Rectal smooth muscle tissue (tissue), 1 donor: Measurements from ENCODE around the gene ANO6.
"Not testable (repeated sequence)": the region's sequence is repeated elsewhere in the genome, so short reads cannot be mapped to it uniquely, and the experiment has no call there.

Experiments used
- H3K27ac ChIP-seq: one replicate; pipeline ENCODE4 v1.7.0; 2013; ENCODE audit warnings: low read depth, low read length, inconsistent platforms
- H3K27me3 ChIP-seq: one replicate; pipeline ENCODE4 v1.7.0; 2013; ENCODE audit warnings: low read length; ENCODE audit not compliant: control insufficient read depth, insufficient read depth
- H3K36me3 ChIP-seq: one replicate; pipeline ENCODE4 v1.7.0; 2013; ENCODE audit warnings: low read length; ENCODE audit not compliant: control insufficient read depth, insufficient read depth
- H3K4me1 ChIP-seq: one replicate; pipeline ENCODE4 v1.7.0; 2013; ENCODE audit warnings: low read length; ENCODE audit not compliant: control insufficient read depth, insufficient read depth
- H3K4me3 ChIP-seq: one replicate; pipeline ENCODE4 v1.7.0; 2013; ENCODE audit warnings: low read length
- H3K9ac ChIP-seq: one replicate; pipeline ENCODE4 v1.7.0; 2013; ENCODE audit warnings: low read length

ANO6 gene

DNA sequence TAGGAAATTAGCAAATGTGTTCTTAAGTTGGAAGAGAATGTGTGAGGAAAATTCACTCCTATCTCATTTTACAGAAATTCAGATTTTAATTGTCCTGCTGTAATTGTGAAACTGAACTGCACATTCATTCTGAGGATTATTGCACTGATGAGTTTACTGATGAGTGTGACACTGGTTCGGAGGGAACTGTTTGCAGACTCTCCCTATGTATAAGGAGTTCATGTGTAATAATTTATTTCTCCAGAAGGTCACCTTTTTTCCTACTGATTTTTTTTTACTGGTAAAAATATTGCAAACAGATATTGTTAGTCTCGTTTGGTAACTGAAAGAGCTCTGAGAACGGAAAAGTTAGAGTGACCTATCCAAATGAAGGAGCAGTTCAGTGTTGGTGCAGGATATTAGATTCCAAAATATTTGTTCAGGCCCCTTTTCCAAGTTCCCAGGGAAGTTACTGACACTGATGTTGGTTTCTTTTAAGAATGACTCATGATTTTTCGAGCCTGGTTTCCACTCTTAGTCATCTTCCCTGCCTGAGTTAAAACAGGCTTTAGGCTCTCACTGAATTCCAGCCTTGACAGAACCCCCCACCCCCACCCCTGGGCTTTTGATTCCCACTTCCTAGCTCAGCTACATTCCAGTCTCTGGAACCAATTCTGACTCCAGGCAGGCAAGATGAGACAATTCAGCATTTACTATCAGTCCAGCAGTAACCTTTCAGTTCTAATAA is 18.4 kb downstream of the ANO6 start:
- Histone ChIP-seq H3K27me3 (no peaks in the 10 kb centered on the region), H3K9ac (no peak overlapping the region), H3K27ac (peak overlapping the region; percentile 78), H3K36me3 (no peaks in the 10 kb centered on the region), H3K4me3 (no peak overlapping the region), H3K4me1 (peaks cover 46% of the 10 kb centered on the region)

DNA sequence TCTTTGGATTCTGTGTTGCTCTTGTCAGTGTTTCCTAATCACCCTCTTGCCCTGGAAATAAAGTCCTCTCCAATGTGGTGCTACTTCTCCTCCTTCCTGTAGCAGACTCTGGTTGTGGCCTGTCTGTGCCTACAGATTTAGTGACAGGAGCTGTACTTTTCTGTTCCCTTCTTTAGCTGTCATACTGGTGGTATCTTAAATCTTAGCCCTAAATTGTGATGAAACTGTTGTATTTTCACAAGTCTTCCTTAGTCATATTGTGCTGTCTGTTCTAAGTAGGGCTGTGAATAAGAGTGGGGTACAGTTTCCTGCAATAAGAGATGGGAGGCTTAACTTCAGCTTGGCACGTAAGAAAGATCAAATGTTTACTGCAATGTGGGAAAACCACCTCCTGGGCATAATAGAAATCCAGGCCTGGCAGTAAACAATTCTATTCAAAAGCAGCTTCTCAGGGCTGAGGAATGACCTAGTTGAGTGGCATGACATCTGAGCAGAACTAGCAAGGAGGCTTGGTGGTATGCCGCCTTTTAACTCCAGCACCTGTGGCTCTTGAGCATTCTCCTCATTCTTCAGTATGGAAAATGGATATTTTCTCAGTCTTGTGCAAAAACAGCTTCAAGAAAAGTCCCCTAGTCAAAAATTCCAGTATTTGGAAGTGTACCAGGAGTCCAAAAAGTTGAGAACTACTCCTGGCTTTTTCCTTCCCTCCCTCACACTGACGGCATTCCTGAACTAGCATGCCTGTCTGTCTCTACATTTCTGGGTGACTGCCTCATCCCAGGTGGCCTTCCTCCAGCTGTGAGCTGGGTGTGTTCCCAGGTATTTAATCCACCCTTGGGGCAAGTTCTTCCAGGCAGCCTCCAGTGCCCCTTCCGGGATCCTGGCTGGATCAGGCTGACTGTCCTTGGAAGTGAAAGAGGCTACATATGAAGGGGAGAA is 19.5 kb downstream of the ANO6 start:
- Histone ChIP-seq H3K4me3 (no peak overlapping the region), H3K27me3 (no peaks in the 10 kb centered on the region), H3K4me1 (peaks cover 46% of the 10 kb centered on the region), H3K9ac (no peak overlapping the region), H3K36me3 (no peaks in the 10 kb centered on the region), H3K27ac (peak overlapping the region; percentile 78)

DNA sequence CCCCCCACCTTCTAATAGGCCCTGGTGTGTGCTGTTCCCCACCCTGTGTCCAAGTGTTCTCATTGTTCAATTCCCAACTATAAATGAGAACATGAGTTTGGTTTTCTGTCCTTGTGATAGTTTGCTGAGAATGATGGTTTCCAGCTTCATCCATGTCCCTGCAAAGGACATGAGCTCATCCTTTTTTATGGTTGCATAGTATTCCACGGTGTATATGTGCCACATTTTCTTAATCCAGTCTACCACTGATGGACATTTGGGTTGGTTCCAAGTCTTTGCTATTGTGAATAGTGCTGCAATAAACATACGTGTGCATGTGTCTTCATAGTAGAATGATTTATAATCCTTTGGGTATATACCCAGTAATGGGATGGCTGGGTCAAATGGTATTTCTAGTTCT is 20.5 kb downstream of the ANO6 start:
- not testable (repeated sequence) for H3K4me3 ChIP-seq, H3K27me3 ChIP-seq, H3K36me3 ChIP-seq, H3K9ac ChIP-seq
- Histone ChIP-seq H3K27ac (peak overlapping the region; percentile 78), H3K4me1 (peaks cover 44% of the 10 kb centered on the region)

DNA sequence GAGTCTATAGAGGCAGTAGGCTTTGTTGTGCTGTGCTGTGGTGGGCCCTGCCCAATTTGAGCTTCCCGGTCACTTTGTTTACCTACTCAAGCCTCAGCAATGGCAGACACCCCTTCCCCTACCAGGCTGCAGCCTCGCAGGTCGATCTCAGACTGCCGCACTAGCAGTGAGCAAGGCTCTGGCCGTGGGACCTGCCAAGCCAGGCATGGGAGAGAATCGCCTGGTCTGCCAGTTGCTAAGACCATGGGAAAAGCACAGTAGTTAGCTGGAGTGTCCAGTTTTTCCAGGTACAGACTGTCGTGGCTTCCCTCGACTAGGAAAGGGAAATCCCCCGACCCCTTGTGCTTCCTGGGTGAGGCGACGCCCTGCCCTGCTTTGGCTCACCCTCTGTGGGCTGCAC is 26.3 kb downstream of the ANO6 start:
- no peaks in the 10 kb centered on the region for H3K4me1 ChIP-seq
- no peak overlapping the region for H3K4me3 ChIP-seq
- H3K27ac ChIP-seq = peak overlapping the region; percentile 51
- no peaks in the 10 kb centered on the region for H3K36me3 ChIP-seq
- H3K9ac ChIP-seq = no peak overlapping the region
- no peaks in the 10 kb centered on the region for H3K27me3 ChIP-seq

DNA sequence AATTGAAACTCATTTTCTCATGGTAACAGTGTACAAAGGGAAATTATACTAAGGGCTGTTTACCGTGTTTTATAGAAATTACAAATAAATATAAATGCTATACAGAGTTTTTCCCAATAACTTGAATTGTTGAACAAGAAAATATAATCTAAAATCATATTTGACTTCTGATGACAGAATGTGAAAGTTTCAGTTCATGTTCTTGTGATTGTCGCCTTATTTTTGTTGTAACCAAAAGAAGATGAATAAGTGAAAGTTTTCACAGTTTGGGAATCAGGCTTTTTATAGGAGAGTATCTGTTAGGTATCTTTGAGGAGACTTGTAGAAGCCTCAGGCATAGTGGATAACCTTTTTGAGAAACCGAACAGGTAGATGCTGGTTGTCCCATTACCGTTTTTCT is 28.1 kb downstream of the ANO6 start:
- Histone ChIP-seq H3K27ac (no peak overlapping the region), H3K27me3 (no peaks in the 10 kb centered on the region), H3K36me3 (no peaks in the 10 kb centered on the region), H3K9ac (no peak overlapping the region), H3K4me1 (no peaks in the 10 kb centered on the region), H3K4me3 (no peak overlapping the region)

DNA sequence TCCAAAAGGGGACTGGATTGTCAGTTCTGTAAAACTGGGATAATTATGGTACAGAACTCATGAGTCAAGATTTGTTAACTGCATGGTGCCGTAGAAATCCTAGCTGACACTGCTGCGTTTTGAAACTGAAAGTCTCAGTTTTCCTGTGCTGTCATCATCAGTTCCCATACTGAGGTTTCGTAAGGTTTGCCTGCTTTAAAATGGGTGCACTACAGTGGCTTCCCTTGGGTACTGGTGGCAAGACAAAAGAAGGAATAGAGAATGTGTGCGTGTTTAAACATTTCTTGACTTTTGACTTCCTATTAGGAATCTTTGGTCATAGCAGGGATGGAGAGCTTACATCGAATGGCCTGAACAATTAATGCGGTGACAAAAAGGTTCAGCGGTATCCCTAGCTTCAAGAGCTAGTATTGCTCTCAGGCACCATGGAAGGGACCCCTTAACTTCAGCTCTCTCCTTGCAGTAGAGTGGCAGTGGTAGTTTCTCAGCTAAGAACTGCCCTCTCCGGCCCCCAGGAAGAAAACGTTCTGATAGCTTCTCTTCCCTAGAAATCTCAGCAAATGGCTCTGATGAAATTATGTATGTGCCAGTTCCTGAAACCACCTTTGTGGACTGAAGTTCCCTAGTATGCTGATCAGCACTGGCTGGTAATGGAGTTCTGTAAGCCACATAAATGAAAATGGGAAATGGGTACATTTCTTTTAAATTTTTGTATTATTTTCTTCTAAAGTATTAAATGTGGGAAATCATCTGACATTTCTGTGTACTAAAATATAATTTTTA is 28.9 kb downstream of the ANO6 start:
- no peak overlapping the region for H3K9ac ChIP-seq
- no peaks in the 10 kb centered on the region for H3K27me3 ChIP-seq
- no peak overlapping the region for H3K4me3 ChIP-seq
- no peak overlapping the region for H3K27ac ChIP-seq
- no peaks in the 10 kb centered on the region for H3K36me3 ChIP-seq
- no peaks in the 10 kb centered on the region for H3K4me1 ChIP-seq

DNA sequence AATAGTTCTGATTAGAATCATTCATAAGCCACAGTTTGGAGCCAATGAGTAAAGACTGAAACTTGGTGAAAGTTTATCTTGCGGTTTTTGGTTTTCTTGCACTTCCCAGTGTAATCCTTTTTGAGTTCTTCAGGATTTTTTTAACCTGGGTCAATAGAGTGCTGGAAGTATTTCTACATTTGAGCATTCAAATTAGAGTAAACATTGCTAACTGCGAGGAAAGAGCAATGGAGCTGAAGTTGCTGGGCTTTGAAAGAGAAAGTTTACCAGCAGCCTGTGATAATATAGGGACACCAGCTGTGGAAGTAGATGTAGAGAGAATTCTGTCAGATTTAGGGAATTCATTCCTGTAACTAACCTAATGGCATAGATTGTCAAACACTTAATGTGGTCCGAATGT is 30.3 kb downstream of the ANO6 start:
- Histone ChIP-seq H3K4me3 (no peak overlapping the region), H3K9ac (no peak overlapping the region), H3K36me3 (no peaks in the 10 kb centered on the region), H3K4me1 (no peaks in the 10 kb centered on the region), H3K27ac (no peak overlapping the region), H3K27me3 (no peaks in the 10 kb centered on the region)

DNA sequence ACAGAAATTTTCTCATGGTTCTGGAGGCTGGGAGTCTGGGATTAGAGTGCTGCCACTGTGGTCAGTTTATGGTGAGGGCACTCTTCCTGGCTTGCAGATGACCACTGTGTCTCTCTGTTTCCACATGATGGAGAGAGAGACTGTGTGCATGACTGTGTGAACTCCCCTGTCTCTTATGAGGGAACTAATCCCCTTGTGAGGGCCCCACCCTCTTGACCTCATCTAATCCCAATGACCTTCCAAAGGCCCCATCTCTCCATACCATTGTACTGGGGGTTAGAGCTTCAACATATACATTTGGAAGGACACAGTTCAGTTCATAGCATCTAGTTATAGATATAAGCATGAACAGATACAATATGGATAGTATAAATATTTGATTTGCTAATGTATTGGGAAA is 31.7 kb downstream of the ANO6 start:
- Histone ChIP-seq H3K9ac (no peak overlapping the region), H3K4me3 (no peak overlapping the region), H3K27me3 (no peaks in the 10 kb centered on the region), H3K4me1 (no peaks in the 10 kb centered on the region), H3K27ac (no peak overlapping the region), H3K36me3 (no peaks in the 10 kb centered on the region)

DNA sequence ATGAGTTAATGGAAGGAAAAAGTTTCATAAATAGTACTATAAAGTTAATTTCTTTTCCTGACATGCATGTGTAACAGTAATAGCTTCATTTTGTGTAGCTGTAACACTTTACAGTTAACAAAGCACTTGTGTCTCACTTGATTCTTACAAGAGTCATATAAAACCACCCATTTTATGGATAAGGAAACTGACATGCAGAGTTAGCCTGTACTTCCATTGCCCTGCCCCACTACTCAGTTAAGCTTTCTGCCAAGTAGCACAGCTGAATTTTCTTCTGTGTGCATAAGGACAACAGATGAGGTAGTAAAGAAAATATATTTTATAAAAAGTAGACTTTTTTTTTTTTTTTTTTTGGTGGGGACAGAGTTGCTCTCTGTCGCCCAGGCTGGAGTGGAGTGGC is 32.2 kb downstream of the ANO6 start:
- no peak overlapping the region for H3K27ac ChIP-seq
- H3K4me1 ChIP-seq = no peaks in the 10 kb centered on the region
- H3K27me3 ChIP-seq = no peaks in the 10 kb centered on the region
- H3K36me3 ChIP-seq = no peaks in the 10 kb centered on the region
- H3K4me3 ChIP-seq = no peak overlapping the region
- no peak overlapping the region for H3K9ac ChIP-seq

DNA sequence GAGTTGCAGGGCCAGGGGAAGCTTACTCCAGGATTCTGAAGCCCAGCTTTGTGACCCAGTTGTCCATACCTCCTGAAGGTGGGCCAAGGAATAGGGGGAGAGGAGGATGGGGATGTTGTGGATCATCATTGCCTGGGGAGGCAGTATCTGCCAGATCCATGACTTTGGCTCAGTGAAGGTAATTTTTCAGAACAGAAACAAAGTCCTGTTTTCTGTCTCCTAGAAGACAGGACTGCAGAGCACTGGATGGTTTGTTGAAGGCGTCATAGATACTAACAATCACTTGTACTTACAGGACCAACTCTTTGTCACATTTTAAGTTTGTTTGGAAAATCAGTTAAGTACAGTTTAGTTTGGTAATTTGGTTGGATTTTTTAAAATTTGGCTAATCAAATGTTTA is 38.4 kb downstream of the ANO6 start:
- Histone ChIP-seq H3K9ac (no peak overlapping the region), H3K27me3 (no peaks in the 10 kb centered on the region), H3K36me3 (no peaks in the 10 kb centered on the region), H3K27ac (no peak overlapping the region), H3K4me1 (peaks cover 10% of the 10 kb centered on the region), H3K4me3 (no peak overlapping the region)

DNA sequence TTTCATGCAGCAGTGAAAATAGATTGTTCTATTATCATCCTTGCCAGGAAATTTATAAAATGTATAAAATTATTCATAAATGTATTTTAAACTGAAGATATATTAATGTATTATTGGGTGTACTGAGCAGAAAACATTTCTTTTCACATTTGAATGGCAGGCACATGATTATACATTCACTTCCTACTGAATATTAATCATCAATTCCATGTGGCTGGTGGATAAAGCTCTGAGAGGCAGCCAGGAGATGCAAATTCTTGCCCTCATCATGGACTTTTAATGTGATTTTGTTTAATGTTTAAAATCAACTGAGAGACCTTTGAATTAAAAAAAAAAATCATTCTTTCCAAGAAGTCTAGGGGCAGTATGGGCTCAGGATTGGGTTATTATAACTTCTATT is 40.8 kb downstream of the ANO6 start:
- Histone ChIP-seq H3K27ac (peak overlapping the region; percentile 6), H3K4me3 (no peak overlapping the region), H3K4me1 (peaks cover 10% of the 10 kb centered on the region), H3K27me3 (no peaks in the 10 kb centered on the region), H3K36me3 (no peaks in the 10 kb centered on the region), H3K9ac (no peak overlapping the region)

DNA sequence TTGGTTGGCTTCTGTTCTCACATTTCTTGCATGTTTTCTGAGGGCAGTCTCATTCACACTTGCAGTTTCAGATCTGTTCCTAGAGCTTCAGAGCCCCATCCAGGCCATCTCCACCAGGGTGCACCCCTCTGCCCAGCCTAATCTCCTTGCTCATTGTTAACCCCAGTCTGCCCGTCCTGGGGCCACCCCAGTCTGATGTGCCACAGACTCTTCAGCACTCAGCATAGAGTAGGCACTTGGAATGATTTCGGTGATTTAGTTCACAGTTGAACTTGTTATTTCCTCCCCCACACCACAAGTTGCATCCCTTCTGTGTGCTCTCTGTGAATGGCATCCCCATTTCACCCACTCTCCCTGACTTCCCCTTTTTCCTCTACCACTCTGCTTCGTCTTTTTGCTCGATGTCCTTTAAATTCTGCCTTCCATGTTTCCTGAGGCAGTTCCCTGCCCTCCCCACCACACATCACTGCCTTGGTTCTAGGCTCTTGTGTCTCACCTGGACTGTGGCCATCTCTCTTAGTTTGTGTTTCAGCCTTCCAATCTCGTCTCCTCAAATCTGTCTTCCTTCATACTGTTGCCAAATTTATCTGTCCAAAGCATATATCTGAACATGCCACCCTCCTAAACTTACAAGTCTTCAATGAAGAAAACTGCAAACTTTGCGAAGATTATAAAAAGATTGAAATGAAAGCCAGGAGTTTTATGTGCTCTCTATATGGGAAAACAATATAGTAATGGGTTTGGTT is 41.5 kb downstream of the ANO6 start:
- Histone ChIP-seq H3K4me3 (no peak overlapping the region), H3K9ac (no peak overlapping the region), H3K27ac (peak overlapping the region; percentile 6)

More for the DNA sequence above, 41.5 kb downstream of the ANO6 start:
- no peaks in the 10 kb centered on the region for H3K36me3 ChIP-seq
- H3K27me3 ChIP-seq = no peaks in the 10 kb centered on the region
- H3K4me1 ChIP-seq = peaks cover 10% of the 10 kb centered on the region
